A673 (cell line): Measurements from ENCODE around the gene RAVER2. TPM values are rescaled to one million over a fixed set of nuclear protein-coding genes. Genes with fewer than 3 reads are reported as not detected.

ENCODE experiments used
- BruUV-seq: library from RNA; stranded (reverse); fragments of 400-500 nt; replicated peaks from 2 replicates; lab custom pipeline; 2021; lab: Mats Ljungman, UMichigan
- CTCF ChIA-PET: fragments of 300-600 bp; sonication (Branson Sonifier 250); formaldehyde crosslinking; loops from one replicate; lab custom pipeline; 2022; ENCODE audit warnings: antibody characterized with exemption; lab: Charles Lee
- POLR2A ChIA-PET: fragments of 300-600 bp; sonication (Branson Sonifier 250); formaldehyde crosslinking; loops from one replicate; lab custom pipeline; 2022; ENCODE audit warnings: antibody characterized with exemption; ENCODE audit not compliant: low non-redundant PET; lab: Charles Lee
- DNase-seq: peaks from one replicate; pipeline ENCODE4 v3.0.0-alpha.2; 2015; ENCODE audit warnings: low spot score
- H3K27ac ChIP-seq: fragments of 200-600 bp; sonication (generic); 2 replicates; pipeline ENCODE4 v1.5.1; 2016; ENCODE audit warnings: mixed run types, low read depth, mild to moderate bottlenecking, mixed read lengths, antibody characterized with exemption, low read length; ENCODE audit not compliant: poor library complexity, severe bottlenecking
- H3K27me3 ChIP-seq: fragments of 200-600 bp; sonication (generic); replicated peaks from 2 replicates; pipeline ENCODE4 v1.6.1; 2017; ENCODE audit warnings: mixed run types, low read depth, mild to moderate bottlenecking, mixed read lengths, antibody characterized with exemption, low read length; ENCODE audit not compliant: insufficient read depth, poor library complexity
- H3K36me3 ChIP-seq: fragments of 200-600 bp; sonication (generic); 2 replicates; pipeline ENCODE4 v1.6.1; 2016; ENCODE audit warnings: mixed run types, mild to moderate bottlenecking, mixed read lengths, antibody characterized with exemption, low read length; ENCODE audit not compliant: insufficient read depth, poor library complexity, severe bottlenecking
- H3K4me1 ChIP-seq: fragments of 200-600 bp; sonication (generic); 2 replicates; pipeline ENCODE4 v1.6.1; 2017; ENCODE audit warnings: mixed run types, mild to moderate bottlenecking, mixed read lengths, antibody characterized with exemption, low read length; ENCODE audit not compliant: insufficient read depth, poor library complexity, severe bottlenecking
- H3K4me3 ChIP-seq: fragments of 200-600 bp; sonication (generic); 2 replicates; pipeline ENCODE4 v1.5.1; 2016; ENCODE audit warnings: low read depth, mixed run types, mild to moderate bottlenecking, mixed read lengths, low read length; ENCODE audit not compliant: poor library complexity, severe bottlenecking
- H3K9me3 ChIP-seq: fragments of 200-600 bp; sonication (generic); 2 replicates; pipeline ENCODE4 v1.6.1; 2016; ENCODE audit warnings: mixed run types, low read depth, mild to moderate bottlenecking, mixed read lengths, antibody characterized with exemption, low read length; ENCODE audit not compliant: poor library complexity, severe bottlenecking
- CTCF ChIP-seq: fragments of 300-800, 200-600 bp; sonication (generic); conservative IDR thresholded peaks from 2 replicates; pipeline ENCODE4 v1.5.1; 2017; ENCODE audit warnings: low read depth, mild to moderate bottlenecking, antibody characterized with exemption, low read length, moderate library complexity, mixed read lengths
- EZH2 ChIP-seq: fragments of 200-600 bp; sonication (generic); IDR thresholded peaks from 2 replicates; pipeline ENCODE4 v1.6.1; 2017; ENCODE audit warnings: borderline replicate concordance, low read depth, mild to moderate bottlenecking, mixed read lengths, antibody characterized with exemption, low read length; ENCODE audit not compliant: poor library complexity, severe bottlenecking
- intact Hi-C: fragments of 100-400 bp; cut with micrococcal nuclease; formaldehyde crosslinking; loops from one replicate; pipeline ENCODE4 v1.10.0; 2022; ENCODE audit not compliant: unreplicated experiment
- total RNA-seq: library from RNA; stranded (reverse); gene quantifications from 2 replicates; pipeline ENCODE4 v1.2.3, GENCODE V29; 2021

The RAVER2 gene
- total RNA-seq, 1 experiment from 2014 or later, result 34.1 TPM

- no TSS peak for BruUV-seq
- Histone ChIP-seq H3K9me3 (no peaks in the 10 kb centered on the region), H3K36me3 (peaks cover 78% of the 10 kb centered on the region), H3K4me3 (no peak overlapping the region), H3K27me3 (no peaks in the 10 kb centered on the region), H3K27ac (peak overlapping the region; percentile 35), H3K4me1 (peaks cover 12% of the 10 kb centered on the region)
- intact Hi-C loops, result no loop called here
- DNase-seq, result no peak
- POLR2A ChIA-PET, result no interaction called here
- no peak for TF ChIP-seq EZH2
- TF ChIP-seq CTCF, result no peak
- CTCF ChIA-PET, result no interaction called here
These were observed 135.6 kb downstream of the RAVER2 start for GRCh38 chr1:64880449-64880848.

- Histone ChIP-seq H3K4me3 (no peak overlapping the region), H3K9me3 (no peaks in the 10 kb centered on the region), H3K27me3 (no peaks in the 10 kb centered on the region), H3K36me3 (peaks cover 77% of the 10 kb centered on the region), H3K4me1 (peaks cover 12% of the 10 kb centered on the region), H3K27ac (peak overlapping the region; percentile 25)
- no peak for TF ChIP-seq CTCF
- no peak for TF ChIP-seq EZH2
- intact Hi-C loops, result no loop called here
- no TSS peak for BruUV-seq
- DNase-seq, result no peak
- CTCF ChIA-PET, result no interaction called here
- POLR2A ChIA-PET, result interaction anchor here (0.6 to 0.7 kb wide), 2 partner anchors 9 to 16 kb away, joined by 3 read pairs; no protein-coding TSS in a partner anchor
These were observed 136.4 kb downstream of the RAVER2 start for GRCh38 chr1:64881281-64881680.

Other genes with a start within 250 kb of the RAVER2 start
- 318 and 339 TPM in 2 replicates for gene JAK1, start 221.5 kb downstream of the RAVER2 start, total RNA-seq